ENCODE results near the gene DEFB132.

Gene DEFB132

DNA sequence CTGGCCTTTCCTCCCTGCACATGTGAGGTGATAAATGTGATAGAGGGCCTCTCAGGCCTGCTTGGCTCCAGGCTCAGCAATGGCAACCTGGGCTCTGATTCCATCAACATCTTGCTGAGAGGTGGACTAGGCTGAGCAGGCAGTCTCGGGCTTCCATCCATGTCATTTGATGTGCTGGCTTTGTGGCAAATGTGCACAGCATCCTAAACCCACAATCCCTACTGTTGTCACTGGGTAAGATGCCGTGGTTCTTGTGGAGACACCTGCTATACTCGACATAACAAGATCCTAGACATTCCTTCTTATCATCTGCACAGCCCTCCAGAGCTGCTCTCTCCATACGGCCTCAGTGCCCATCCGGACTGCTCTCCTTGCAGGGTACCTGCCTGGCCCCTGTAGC, 37.1 kb downstream of the DEFB132 start:
- TF ChIP-seq, protein P1, sequence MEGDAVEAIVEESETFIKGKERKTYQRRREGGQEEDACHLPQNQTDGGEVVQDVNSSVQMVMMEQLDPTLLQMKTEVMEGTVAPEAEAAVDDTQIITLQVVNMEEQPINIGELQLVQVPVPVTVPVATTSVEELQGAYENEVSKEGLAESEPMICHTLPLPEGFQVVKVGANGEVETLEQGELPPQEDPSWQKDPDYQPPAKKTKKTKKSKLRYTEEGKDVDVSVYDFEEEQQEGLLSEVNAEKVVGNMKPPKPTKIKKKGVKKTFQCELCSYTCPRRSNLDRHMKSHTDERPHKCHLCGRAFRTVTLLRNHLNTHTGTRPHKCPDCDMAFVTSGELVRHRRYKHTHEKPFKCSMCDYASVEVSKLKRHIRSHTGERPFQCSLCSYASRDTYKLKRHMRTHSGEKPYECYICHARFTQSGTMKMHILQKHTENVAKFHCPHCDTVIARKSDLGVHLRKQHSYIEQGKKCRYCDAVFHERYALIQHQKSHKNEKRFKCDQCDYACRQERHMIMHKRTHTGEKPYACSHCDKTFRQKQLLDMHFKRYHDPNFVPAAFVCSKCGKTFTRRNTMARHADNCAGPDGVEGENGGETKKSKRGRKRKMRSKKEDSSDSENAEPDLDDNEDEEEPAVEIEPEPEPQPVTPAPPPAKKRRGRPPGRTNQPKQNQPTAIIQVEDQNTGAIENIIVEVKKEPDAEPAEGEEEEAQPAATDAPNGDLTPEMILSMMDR (IDR thresholded peaks at IDR 0.05): no peak

DNA sequence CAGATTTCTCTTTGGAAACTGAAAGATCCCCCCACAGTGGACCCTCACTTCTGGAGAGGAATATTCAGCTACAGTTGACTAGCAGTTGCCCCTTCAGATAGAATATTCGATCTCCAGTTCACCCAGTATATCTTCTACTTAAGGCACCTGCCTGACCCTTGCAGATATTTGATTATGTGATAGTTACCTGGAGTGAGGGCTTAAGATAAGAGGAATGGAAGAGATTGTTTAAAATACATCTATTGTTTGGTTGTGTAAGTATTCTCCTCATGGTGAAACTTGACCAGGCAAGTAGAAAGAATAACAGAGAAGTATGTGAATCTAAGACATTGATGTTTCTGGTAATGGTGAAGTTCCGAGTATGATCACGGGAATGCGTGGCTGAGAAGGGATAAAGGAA, 38.3 kb downstream of the DEFB132 start:
- TF ChIP-seq, protein P1 (IDR thresholded peaks at IDR 0.05): no peak

DNA sequence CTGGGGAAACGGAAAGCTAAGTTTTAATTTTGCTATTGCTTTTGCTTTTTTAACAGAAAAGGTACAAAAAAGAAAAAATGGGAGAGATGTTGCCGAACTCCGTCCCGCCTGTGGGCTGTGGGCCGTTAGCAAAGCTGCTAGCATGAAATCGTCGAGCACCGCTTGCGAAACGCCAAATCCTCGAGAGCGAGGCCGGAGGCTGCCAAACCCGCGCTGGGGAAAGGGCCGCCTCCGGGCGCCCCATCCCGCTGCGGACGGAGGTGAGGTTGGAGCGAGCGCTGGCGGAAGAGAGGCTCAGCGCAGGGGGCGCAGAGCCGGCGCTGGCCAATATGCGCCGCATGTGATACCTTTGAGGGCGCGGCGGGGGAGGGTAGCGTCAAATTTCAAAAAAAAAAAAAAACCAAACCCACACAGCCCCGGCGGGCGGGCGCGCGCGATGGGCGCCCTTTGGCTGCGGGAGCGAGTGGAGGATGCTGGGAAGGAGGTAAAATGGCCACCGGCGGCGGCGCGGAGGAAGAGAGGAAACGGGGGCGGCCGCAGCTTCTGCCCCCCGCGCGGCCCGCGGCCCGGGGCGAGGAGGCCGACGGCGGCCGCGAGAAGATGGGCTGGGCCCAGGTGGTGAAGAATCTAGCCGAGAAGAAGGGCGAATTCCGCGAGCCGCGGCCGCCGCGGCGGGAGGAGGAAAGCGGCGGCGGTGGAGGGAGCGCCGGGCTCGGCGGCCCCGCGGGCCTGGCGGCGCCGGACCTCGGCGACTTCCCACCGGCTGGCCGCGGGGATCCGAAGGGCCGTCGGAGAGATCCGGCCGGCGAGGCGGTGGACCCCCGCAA, 39.8 kb downstream of the DEFB132 start, which contains the start of gene ZCCHC3:
ZCCHC3 (plus strand) TSS at position 473 of the 827 bp plus-strand sequence; CDS start at position 490, 17 bp downstream.
- TF ChIP-seq, protein P1 (IDR thresholded peaks at IDR 0.05): no peak

DNA sequence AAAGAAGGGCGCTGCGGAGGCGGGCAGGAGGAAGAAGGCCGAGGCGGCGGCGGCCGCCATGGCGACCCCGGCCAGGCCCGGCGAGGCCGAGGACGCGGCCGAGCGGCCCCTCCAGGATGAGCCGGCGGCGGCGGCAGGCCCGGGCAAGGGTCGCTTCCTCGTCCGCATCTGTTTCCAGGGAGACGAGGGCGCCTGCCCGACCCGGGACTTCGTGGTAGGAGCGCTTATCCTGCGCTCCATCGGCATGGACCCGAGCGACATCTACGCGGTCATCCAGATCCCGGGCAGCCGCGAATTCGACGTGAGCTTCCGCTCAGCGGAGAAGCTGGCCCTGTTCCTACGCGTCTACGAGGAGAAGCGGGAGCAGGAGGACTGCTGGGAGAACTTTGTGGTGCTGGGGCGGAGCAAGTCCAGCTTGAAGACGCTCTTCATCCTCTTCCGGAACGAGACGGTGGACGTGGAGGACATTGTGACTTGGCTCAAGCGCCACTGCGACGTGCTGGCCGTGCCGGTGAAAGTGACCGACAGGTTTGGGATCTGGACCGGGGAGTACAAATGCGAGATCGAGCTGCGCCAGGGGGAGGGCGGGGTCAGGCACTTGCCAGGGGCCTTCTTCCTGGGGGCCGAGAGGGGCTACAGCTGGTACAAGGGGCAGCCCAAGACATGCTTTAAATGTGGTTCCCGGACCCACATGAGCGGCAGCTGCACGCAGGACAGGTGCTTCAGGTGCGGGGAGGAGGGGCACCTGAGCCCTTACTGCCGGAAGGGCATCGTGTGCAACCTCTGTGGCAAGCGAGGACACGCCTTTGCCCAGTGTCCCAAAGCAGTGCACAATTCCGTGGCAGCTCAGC, 40.6 kb downstream of the DEFB132 start:
- TF ChIP-seq, protein P1 (IDR thresholded peaks at IDR 0.05): no peak

DNA sequence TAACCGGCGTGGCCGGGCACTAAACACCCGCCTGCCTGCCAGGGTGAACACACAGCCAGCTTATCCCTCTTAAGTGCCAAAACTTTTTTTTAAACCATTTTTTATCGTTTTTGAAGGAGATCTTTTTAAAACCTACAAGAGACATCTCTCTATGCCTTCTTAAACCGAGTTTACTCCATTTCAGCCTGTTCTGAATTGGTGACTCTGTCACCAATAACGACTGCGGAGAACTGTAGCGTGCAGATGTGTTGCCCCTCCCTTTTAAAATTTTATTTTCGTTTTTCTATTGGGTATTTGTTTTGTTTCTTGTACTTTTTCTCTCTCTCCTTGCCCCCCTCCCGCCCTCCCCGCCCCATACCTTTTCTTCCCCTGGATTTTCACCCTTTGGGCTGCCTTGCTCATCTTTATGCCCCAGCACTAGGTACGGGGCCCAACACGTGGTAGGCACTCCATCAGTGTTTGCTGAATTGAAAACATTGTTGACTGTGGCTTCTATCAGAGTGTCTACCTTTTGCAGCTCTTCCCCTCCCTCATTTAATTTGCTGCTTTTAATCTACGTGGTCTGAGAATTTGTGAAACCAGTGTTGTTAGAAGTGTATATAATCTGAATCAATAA, 41.4 kb downstream of the DEFB132 start:
- TF ChIP-seq, protein P1 (IDR thresholded peaks at IDR 0.05): no peak

DNA sequence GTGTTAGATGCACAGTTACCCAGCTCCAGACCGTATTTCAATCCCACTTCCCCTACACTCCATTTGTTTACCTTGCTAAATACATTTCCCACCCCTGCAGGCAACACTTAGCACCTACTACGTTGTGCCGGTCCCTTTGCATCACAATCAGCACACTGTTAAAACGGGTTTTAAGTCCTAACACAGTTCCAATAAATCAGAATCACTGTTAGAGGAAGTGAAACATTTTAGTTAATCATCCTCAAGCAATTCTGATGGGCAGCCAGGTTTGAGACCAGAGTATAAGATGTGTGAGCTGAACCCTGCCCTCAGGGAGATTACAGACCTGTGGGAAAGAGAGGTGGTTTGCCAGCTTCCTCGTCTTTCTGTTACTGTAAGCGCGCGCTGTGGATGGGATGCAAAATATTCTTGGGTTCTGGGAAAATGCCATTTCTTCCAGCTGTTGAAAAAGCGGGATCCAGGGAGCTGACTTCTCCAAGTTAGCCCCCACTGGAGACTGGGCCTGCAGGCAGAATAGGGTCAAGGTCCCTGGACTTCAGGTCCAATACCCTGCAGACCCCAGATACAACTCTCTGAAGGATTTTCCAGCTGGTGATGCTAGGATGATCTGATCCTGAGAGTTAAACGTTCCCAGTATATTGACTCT, 42.9 kb downstream of the DEFB132 start:
- TF ChIP-seq, protein P1 (IDR thresholded peaks at IDR 0.05): no peak
